ENCODE results near the gene KIAA0753.
A peak's percentile ranks its signal among the peaks of the same experiment; 100 is the strongest.

The KIAA0753 gene

DNA sequence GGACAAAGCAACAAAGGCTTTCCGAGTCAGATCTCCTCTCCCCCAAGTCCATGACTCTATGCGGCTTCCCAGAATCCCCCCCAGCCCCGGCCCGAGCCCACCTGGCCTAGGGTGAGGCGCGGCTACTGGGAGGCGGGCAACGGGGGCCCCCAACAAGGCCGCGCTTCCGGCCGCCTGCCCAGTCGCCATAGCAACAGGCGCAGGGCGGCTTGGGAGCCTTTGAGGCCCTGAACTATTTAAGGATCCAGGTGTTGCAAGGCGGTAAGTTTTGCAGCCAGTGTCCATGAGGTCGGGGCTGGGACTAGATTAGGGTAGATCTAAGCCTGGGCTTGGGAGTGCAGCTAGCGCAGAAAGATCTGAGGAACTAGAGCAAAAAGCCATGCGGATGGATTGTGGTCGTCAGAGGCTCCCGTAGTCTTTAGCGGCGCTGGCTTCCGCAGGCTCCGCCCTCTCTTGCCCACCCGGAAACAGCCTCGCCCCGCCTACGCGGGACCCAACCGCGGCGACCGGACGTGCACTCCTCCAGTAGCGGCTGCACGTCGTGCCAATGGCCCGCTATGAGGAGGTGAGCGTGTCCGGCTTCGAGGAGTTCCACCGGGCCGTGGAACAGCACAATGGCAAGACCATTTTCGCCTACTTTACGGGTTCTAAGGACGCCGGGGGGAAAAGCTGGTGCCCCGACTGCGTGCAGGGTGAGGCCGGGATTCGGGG, at the start of gene KIAA0753, which contains the start of gene TXNDC17:
KIAA0753 (minus strand) TSS at position 176 of the 711 bp plus-strand sequence. CDS start 5,608 bp downstream, outside the sequence.
TXNDC17 (plus strand) TSS at position 525 of the 711 bp plus-strand sequence; CDS start at position 548, 23 bp downstream.
- DNase-seq = peak; percentile 97

DNA sequence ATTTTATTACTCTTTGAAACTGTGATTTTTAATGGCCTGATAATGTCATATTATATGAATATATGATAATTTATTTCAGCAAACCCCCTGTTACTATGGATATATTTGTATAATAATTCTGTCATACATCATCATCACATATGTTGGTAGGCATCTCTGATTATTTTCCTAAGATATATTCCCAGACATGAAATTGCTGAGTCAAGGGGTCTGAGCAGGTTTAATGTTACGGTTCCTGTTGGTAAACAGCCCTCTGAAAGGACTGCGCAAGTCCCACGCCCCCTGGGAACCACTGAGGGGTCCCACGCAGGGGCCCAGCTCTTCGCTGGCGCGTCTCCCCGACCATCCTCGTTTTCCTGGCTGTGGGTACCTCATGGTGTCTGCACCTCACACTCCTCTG, 48.4 kb upstream of the KIAA0753 start:
- DNase-seq = no peak

DNA sequence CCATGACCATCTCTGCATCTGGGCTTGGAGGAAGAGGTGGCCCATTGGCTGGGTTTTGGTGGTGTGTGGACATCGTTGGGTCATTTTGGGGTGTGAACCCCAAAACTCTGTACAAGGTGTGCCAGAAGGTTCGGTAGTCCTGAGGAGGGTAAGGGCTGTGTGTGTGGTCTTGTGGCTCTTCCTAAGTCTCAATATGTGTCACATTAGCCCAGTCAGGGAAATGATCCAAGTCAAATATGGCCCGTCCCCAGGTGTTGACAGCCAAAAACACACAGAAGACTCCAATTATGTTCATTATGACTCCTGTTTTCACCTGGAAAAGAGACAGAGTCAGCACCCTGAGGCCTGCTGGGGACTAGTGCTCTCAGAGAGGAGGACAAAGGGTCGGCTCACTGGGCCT, 45.5 kb upstream of the KIAA0753 start:
- no peak for DNase-seq

DNA sequence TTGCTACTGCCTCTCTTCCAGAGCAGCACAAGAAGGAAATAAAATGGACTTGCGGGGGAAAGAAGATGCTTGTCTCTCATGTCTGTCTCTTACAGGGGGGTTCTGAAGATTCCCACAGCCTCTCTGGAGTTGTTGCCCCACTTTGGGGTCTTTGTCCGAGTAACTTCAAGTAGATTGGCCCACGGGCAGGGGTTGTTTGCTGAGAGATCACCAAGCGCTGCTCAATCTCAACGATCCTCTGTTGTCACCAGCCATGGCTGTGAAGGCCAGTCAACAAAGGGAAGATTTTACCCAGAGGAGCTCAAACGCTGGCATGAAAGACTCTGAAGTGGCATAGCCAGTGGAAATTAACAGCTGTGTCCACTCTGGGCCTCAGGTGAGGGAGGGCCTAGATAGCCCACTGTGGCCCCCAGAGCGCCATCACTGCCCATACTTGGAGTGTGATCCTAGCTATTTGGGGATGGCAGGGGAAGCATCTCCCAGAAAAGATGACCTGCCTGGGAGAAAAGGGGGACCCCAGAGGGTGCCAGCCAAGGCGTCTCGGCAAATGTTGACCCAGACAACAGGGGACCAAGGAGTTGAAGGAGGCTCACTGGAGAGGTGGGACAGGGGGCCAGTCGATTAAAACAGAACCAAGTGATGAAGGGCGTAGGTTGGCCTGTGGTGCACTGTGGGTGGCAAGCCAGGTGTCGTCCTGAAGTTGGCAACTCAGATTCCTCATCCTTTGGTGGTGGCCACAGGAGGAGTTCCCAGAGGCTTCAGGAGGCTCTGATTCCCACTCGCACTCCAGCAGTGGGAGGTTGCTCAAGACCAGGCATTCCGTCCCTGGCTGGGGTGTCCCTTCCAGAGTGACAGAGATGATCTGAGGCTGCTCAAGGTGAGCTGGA, 44.6 kb upstream of the KIAA0753 start:
- no peak for DNase-seq

DNA sequence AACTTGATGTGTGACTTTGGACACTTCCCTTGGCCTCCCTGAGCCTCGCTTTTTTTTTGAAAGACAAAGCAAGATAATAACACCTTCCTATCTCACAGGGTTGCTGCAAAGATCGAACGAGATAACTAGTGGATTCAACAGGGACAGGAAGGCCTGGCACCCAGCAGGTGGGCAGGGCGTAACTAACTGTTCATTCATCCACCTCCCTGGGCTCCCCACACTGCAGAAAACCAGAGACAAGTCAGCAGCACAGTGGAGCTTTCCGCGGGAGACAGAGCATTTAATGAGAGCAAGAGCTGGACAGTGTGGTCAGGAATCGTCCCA, 43.9 kb upstream of the KIAA0753 start:
- no peak for DNase-seq

DNA sequence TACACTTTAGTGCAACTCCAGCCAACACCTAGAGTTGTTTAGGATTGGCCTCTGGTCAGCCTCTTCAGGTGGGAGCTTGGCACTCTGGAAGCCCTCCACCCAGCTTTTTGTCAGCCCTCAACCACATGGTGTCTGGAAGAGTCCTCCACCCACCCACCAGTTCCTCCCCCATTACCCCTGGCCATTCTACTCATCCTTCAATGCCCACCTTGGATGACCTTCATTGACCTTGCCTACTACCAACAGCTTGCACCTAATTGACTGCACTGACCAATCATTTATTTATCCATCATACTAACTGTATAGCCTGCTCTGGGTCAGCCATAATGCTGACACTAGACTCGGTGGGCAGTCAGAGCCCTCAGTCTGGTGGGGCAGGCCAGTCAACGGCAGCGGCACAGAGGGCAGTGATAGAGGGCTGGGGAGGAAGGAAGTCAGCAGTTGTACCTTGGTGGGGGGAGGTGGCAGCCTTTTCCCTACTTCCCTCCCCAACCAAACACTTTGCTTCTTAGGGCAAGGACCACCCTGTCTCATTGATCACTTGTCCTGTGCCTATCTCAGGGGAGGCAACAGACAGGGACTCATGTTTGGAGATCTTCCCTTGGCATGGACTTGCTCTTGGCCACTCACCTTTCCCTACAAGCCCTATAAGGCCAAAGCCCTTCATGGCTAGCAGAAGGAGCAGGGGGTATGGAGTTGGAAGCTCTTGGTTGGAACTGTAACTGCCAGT, 43.4 kb upstream of the KIAA0753 start:
- DNase-seq = no peak

DNA sequence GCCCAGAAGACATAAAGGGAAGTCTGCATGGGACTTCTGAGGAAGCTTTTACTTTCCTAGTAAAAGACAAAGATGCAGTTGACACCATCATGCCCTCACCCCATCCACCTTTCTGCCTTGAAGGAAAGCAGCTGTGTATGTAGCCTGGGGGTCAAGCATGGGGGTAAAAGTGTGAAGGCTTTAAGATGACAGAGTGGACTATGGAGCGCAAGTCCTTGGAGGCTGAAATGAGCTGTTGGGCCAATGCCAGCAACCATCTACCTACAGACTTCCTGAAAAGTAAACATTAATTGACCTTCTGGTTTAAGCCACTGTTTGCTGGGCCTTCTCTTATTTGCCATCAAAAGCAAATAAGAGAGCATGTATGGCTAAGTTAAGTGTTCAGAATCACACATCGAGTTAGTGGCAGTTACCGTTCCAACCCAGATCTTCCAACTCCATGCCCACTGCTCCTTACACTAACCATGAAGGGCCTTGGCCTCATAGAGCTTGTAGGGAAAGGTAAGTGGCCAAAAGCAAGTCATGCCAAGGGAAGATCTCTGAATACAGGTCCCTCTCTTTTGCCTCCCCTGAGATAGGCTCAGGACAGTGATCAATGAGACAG, 42.7 kb upstream of the KIAA0753 start:
- no peak for DNase-seq

DNA sequence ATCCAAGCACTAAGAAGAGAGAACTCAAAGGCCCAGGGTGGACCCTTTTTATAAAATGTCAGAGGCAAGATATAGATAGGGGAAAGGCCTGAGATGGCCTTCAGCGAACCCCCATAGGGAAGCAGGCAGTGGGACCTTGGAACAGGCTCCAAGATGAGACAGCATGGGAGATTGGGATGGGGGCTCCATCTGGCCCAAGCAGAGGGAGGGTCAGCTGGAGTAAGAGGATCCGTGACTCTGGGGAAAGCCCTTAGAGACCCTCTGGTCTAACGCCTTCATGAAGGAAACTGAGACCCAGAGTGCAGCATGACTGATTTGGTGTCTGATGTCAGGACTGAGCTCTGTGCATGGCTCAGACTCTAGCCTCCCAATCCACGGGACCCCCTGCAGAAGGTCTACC, 41.8 kb upstream of the KIAA0753 start:
- DNase-seq = no peak

DNA sequence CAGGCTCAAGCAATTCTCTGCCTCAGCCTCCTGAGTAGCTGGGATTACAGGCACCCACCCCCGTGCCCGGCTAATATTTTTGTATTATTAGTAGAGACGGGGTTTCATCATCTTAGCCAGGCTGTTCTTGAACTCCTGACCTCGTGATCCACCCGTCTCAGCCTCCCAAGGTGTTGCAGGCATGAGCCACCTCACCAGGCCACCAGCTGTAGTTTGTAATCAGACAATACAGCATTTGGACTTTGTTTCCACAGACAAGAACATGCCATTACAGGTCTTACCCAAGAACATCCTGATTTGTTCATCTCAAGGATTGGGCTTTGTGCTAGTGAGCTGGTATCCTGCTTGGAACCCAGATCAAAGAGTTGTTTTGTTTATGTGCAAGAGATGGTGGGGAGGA, 41.2 kb upstream of the KIAA0753 start:
- no peak for DNase-seq

DNA sequence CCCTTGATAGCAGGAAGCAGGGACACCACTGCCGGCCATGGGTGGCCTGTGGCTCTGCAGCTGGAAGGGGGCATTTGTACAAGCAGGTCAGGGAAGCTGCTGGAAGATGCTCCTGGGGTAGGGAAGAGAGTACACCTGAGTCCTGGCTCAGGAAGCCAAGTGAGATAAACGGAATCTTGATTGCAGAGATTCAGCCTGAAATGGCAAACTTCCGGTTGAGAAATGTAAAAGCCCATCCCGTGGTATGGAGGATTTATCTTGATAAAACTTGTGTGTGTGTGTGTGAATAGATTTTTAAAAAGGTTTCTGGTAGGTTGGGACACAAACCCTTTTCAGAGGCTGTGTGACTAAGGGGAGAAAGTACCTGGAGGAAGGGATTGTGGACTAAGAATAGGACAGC, 40.7 kb upstream of the KIAA0753 start:
- DNase-seq = no peak

DNA sequence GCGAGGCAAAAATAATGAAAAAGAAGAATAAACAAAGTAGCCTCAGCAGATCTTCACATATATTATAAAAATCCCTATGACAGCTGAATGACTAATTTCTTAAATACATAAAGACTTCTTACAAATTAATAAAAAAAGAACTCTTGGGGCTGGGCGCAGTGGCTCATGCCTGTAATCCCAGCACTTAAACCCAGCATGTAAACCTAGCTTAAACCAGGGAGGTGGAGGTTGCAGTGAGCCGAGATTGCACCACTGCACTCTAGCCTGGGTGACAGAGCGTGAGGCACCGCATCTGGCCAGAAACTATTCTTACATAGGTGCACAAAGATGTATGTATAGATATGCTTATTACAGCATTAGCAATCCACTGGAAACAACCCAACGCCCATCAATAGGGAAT, 38.7 kb upstream of the KIAA0753 start:
- no peak for DNase-seq

DNA sequence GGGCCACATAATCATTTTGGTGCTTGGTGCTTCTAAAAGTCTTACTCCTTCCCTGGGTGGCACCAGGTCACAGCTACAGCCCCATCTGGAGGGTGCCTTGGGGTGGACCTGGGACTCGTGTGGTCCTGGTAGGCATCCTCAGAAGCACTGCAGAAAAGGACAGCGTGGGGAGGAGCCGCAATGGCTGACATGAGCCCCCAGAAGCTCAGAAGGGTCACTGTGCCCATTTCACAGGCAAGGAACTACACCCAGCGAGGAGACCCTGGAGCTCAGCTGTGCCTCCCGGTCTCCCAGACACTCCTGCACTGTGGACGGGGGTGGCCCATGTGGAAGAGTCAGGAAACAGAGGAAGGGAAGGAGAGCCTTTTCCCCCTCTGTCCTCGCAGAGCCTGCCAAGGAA, 37.4 kb upstream of the KIAA0753 start:
- no peak for DNase-seq

DNA sequence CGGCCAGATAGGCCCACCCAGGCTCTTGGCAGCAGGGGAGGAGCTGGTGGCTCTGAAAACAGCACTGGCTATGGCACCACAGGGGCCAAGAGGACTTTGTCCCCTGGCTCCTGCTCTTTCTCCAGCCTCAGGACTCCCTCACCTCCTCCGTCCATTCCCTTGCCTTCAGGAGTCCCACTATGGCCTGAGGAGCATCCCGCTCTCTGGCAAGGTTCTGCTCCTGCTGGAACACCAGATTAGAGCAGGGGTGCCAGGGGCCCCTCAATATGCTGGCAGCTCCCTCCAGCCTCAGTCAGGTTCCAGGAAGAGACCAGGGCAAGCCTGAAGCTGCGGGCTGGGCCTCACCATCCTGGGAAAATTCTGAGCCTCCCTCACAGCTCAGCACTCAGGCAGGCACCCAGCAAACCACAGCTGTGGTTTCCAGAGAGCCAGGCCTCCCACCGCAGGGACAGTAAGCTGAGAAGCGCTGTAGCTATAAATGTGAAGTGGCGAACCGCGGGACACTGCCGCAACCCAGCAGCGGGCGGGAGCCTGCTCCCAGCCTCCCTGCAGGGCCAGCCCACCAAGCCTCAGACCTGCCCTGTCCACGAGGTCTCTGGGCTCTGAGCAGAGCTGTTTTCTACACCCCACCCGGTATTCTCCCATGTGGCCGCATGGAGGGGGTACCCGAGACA, 36.8 kb upstream of the KIAA0753 start:
- peak; percentile 34 for DNase-seq

DNA sequence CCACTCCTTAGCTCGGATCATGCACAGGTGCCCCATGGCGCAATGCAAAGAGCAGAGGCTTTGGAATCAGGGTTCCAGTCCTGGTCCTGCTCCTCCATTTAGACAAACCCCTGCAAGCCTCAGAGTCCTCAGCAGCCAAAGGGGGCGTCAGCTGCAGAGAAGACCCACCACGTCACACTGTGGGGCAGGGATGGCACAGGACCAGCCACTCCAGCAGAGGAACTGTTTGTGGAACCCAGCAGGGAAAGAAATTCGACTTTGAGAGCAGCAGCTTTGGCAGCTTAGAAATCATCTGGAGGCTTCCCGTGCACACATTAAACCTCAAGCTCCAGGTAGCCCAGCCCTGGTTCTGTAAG, 36.3 kb upstream of the KIAA0753 start:
- DNase-seq = no peak

DNA sequence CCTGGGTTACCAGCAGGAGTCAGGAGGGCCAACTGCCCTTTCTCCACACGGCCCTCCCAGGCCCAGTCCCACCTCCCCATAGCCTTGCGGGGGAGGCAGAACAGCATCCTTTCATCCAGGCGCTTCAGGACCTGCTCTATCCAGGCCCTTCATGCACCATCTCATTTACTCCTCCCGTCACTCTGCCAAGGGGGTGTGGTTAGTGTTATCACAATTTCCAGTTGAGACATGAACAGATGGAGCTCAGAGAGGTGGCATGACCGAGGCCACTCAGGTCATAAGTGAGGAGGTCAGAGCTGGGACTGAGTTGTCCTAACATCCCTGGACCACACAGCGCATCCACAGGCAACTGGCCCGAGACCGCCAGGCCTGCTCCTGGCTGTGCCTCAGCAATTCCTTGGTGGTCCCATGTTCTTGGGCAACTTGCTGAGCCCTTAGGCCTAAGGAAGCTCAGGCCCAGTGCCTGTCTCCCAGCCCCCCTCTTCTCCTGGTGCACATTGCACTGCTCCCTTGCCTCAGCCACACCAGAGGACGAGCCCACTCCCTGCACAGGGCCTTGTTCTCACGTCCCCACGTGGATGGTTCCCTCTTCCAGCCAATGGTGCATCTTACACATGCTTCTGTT, 34.8 kb upstream of the KIAA0753 start:
- DNase-seq = no peak

DNA sequence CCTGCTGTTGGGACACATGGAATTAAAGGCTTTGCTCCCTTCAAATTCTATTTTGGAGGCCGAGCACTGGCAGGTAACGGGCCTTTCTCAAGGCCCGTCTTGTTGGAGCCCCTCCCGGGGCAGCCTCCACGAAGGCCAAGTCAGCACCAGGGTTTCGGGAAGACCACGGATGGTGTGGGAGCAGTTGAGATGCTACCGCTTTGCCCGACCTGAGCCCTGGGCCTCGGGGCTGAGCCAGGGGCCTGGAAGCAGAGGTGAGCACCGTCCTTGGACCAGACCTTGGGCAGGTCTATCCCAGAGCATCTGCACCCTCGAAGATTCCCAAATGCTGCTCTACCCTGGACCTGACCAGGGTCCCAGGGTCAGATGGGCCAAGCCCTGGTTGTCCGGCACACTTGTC, 34.1 kb upstream of the KIAA0753 start:
- no peak for DNase-seq

DNA sequence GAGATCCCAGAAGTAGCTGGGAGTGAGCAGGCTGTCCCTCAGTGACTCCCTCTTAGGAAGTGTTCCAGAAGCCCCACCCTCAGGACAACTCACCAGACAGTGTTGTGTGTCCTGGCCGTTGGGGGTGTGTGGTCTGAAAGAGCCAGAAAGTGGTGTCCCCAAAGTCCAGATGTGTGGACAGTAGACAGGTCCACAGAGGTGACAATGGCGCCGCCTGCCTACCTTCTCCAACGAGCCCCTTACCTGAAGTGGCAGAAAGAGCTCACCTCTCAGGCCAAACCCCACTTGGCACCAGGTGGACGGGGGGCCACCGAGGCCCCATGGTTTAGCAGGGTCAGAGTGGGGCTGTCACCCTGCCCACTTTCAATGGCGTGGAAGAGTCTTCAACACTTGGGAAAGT, 30.9 kb upstream of the KIAA0753 start:
- DNase-seq = no peak

DNA sequence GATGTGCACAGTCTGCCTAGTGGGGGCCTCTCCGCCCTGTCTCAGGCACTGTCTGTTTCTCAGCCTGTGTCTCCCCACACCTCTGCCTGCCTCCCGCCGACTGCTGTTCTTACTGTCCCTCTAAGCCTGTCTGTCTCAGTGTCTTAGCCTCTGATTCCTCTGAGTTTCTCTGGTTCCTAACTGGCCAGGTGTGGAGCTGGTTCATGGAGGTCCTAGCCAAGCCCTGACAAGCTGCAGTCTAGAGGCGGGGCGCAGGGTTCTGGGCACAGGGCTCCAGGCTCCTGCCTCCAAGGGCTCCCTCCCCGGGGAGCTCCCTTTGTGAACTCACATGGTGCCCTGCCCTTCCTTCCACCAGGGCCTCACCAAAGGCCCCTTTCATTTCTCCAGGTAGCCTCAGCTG, 30.5 kb upstream of the KIAA0753 start:
- no peak for DNase-seq

DNA sequence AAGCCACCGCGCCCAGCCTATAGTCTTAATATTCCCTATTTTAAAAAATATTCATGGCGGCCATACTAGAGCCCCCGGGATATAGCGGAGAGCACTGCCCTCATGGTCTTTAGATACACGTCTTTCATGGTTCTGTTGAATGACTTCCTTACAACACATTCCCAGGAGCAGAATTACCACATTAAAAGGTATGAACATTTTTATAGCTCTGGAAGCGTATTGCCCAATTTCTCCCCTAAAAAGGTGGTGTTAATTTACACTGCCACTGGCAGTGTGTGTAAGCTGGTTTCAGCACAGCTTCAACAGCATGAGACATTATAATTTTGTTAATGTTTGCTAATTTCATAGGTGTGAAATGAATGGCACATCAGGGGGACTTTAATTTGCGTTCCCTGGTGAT, 30.1 kb upstream of the KIAA0753 start:
- DNase-seq = no peak

DNA sequence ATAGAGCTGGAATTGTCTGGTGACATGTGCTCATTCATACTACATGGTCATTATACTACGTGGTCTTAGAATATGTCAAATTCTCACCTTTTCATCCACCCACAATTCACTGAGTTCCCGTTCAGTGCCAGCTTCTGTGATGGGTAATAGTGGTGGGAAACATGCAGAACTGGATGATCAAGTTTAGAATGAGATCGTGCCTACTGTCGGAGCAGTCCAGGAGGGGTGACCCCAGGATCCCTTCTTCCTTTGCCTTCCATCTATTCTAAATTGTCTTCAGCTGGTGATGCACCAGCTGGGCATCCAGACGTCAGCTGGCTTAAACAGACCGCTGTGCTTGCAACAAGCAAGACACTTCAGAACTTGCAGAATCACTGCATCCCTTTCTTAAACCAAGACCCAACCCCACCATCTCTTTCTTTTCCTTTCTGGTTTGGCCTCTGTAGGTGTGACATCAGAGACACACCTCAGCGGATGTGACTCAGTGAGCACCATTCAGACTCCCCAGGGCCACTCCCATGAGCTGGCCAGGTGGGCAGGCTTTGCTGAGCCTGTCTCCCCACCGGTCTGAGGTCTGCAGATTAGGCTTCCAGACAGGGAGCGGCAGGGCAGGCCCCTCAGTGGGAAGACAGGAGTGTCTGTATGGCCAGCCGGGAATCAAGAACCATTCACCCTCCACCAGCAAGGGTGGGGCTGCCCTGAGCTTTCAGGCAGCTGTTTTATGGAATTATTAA, 29.1 kb upstream of the KIAA0753 start:
- DNase-seq = no peak

DNA sequence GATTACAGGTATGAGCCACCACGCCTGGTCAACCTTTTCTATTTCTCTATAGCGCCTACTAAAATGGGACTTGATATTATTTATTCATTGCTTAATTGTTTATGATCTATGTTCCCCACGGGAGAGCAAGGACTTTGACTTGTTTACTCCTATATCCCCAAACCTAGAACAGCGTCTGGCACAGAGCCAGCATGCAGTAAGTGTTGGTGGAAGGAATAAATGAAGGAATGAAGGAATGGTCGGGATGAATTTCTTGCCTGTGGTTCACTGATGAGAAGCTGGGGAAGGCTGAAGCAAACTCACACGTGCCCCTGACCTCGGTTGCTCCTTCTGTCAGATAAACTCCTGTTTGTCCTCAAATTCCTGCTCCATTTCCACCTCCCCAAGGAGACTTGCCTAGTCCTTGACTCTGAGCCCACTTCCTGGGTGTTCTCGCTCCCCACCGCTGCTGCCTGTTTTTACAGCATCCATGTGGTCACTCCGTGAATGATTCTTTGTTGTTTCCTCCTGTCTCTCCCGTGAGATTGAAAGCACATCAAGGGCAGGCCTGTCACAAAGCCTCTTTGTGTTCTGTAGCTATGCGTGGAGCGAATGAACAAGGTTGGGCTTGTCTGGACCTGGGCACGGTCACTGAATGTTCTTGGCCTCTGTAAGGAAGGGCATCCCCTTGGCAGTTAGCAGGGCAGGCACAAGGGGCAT, 28.4 kb upstream of the KIAA0753 start:
- DNase-seq = no peak
